IPS-18c (cell line): ENCODE data around the gene PBXIP1.
"Not testable (repeated sequence)": the region's sequence is repeated elsewhere in the genome, so short reads cannot be mapped to it uniquely, and the experiment has no call there.

ENCODE experiments used
- H3K4me3 ChIP-seq: 2 replicates; pipeline ENCODE4 v1.7.0; 2013; ENCODE audit warnings: low read depth, mild to moderate bottlenecking, low read length, moderate library complexity; ENCODE audit not compliant: insufficient read depth
- H3K9me3 ChIP-seq: one replicate; pipeline ENCODE4 v1.6.1; 2013; ENCODE audit warnings: mild to moderate bottlenecking, low read length, moderate library complexity; ENCODE audit not compliant: control insufficient read depth, insufficient read depth

PBXIP1 gene

DNA sequence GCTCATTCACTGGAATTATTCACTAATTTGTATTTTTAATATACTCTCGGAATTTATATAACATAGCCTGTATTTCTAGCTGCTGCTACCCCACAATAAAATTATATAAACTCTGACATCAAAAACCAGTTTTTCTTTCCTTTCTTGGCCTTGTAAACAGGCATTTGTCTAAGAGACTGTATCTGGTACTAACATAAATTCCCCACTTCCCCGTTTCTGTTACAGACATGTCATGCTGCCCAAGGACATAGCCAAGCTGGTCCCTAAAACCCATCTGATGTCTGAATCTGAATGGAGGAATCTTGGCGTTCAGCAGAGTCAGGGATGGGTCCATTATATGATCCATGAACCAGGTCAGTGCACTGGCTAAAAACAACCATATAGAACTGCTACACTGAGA is 21.9 kb upstream of the PBXIP1 start:
- not testable (repeated sequence) for H3K9me3 ChIP-seq

DNA sequence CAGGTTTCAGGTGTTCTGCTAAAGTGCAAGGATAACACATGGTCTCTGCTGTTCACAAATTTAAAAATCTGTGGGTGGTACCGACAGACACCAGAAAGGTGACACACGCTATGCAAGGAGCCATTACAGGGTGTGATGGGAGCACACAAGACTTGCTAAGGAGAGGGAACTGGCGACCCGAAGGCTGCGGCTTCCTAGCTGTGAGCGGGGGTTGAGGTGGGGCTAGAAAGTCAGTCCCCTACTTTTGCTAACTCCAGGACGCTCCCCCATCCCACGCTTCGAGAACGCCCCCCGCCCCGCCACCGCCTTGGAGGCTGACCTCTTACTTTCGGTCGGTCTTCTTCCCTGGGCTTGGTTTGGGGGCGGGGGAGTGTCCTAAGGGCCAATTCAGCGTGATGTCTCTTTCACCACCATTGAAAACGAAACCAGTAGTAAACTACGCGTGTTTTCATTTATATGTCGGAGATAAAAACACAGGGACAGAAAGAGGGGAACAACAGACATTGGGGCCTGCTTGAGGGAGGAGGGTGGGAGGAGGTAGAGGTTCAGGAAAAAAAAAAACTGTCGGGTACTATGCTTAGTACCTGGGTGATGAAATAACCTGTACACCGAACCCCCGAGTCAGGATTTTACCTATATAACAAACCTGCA is 19.6 kb upstream of the PBXIP1 start:
- no peaks in the 10 kb centered on the region for H3K9me3 ChIP-seq
- H3K4me3 ChIP-seq, result peak overlapping the region; percentile 66

More for the DNA sequence above, 21.9 kb upstream of the PBXIP1 start:
- not testable (repeated sequence) for H3K4me3 ChIP-seq

GRCh38 chr1:154974808-154975408 is 19.0 kb upstream of the PBXIP1 start:
- peak overlapping the region; percentile 66 for H3K4me3 ChIP-seq

GRCh38 chr1:154974102-154974807 is 18.4 kb upstream of the PBXIP1 start, which contains the start of gene CKS1B:
Gene CKS1B, plus strand, starts transcription at chr1:154974681. Its CDS starts 65 bp downstream, at chr1:154974746.
- Histone ChIP-seq H3K9me3 (no peaks in the 10 kb centered on the region), H3K4me3 (peak within 1 kb of the TSS; percentile 66)

More at GRCh38 chr1:154974808-154975408, 19.0 kb upstream of the PBXIP1 start:
- H3K9me3 ChIP-seq, result no peaks in the 10 kb centered on the region

- H3K9me3 ChIP-seq, result no peaks in the 10 kb centered on the region
- peak overlapping the region; percentile 66 for H3K4me3 ChIP-seq
These were observed 17.6 kb upstream of the PBXIP1 start for GRCh38 chr1:154973344-154974101.

GRCh38 chr1:154972517-154973343 is 16.8 kb upstream of the PBXIP1 start:
- H3K4me3 ChIP-seq, result peak overlapping the region; percentile 41

DNA sequence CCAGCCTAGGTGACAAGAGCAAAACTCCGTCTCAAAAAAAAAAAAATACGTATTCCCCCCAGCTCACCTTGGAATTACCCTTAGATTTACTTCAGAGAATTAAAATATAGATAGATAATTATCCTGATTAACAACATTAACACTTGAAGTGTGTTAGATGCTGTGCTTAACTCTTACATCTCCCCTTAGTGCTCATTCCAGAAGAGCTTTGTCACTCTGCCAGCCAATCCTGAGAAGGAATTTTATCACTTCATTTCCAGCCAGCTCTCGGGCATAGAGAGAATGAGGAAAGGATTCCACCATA is 16.3 kb upstream of the PBXIP1 start:
- H3K4me3 ChIP-seq, result peak overlapping the region; percentile 15; the same call in 1 of the 2 replicates
- H3K9me3 ChIP-seq, result no peaks in the 10 kb centered on the region

More at GRCh38 chr1:154972517-154973343, 16.8 kb upstream of the PBXIP1 start:
- no peaks in the 10 kb centered on the region for H3K9me3 ChIP-seq

GRCh38 chr1:154971341-154971998 is 15.6 kb upstream of the PBXIP1 start:
- Histone ChIP-seq H3K4me3 (peak overlapping the region; percentile 71), H3K9me3 (no peaks in the 10 kb centered on the region)

GRCh38 chr1:154970631-154971340 is 14.9 kb upstream of the PBXIP1 start, which contains the start of gene SHC1:
Gene SHC1, minus strand, starts transcription at chr1:154970747. Its CDS starts 221 bp downstream, at chr1:154970526.
- Histone ChIP-seq H3K9me3 (no peaks in the 10 kb centered on the region), H3K4me3 (peak within 1 kb of the TSS; percentile 71)

GRCh38 chr1:154969860-154970452 is 14.1 kb upstream of the PBXIP1 start:
- no peaks in the 10 kb centered on the region for H3K9me3 ChIP-seq
- peak overlapping the region; percentile 71 for H3K4me3 ChIP-seq

DNA sequence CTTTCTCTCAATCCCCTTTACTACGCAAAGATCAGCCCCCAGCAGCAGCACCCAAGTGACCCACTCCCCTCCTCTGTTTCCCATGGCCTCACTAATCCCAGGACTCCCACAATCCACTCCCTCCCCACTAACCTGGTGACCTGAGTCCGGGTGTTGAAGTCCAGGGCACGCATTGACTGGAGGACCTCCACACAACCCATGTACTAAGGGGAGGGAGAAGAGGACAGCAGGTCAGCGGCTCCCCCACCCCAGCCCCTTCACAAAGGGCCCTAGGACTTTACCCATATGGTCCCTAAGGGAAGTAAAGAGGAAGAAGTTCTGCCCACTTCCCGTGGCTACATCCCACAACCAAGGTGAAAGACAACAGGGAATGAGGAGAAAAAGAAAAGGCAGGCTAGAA is 13.3 kb upstream of the PBXIP1 start:
- Histone ChIP-seq H3K9me3 (no peaks in the 10 kb centered on the region), H3K4me3 (peak overlapping the region; percentile 71)

DNA sequence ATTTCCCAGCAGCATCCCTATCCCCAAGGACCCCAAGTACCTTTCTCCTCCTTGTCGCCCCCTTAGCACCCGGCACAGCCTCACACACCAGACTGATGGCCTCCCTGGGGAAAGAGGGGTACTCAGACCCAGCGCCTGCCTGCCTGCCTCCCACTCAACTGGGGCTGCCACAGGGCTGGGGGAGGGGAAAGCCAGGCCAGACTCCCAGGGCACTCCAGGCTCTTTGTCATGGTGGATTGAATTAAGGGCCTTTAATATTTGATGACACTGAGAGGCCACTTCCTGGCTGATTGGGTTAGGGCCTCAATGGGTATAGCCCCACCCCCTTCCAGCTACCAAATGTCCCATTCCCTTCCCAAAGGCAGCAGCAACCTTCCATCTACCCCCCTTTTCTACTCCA is 12.8 kb upstream of the PBXIP1 start:
- Histone ChIP-seq H3K9me3 (no peaks in the 10 kb centered on the region), H3K4me3 (peak overlapping the region; percentile 71)

DNA sequence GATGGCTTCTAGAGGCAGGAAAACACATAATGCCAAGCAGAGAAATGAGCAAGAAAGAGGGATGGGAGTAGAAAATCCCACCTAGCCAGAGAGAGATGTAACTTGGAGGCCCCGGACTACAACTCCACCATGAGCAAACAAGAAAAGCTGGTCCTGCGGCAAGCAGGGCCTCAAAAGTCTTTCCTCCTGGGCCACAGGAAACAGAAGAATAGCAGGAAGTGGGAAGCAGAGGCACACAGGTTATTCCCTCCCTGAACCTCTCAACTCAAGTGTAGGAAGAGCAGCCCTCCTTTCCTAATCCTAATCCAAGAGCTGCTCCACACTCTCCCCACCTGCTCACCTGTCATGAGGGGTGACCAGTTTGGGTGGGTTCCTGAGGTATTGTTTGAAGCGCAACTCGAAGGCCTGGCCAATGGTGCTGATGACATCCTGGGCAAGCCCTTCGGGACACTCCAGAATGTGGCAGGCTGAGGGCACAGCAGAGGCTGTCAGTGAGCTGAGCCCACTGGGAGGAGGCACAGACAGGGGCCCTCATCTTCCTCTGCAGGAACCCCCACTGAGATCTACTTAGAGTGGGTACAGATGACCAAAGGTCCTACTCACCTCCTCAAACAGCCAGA is 11.5 kb upstream of the PBXIP1 start:
- Histone ChIP-seq H3K9me3 (no peaks in the 10 kb centered on the region), H3K4me3 (no peak overlapping the region)

GRCh38 chr1:154966111-154966510 is 10.2 kb upstream of the PBXIP1 start:
- H3K9me3 ChIP-seq, result no peaks in the 10 kb centered on the region

DNA sequence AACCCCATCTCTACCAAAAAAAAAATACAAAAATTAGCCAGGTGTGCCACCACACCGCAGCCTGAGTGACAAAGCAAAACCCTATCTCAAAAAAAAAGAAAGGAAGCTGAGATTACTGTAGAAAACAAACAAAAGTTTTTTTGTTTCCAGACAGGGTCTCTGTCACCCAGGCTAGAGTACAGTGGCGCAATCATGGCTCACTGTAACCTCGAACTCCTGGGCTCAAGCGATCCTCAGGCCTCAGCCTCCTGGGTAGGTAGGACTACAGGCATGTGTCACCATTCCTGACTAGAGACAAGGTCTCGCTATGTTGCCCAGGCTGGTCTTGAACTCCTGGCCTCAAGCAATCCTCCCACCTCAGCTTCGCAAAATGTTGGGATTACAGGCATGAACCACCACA is 8.5 kb upstream of the PBXIP1 start:
- Histone ChIP-seq H3K9me3 (no peaks in the 10 kb centered on the region), H3K4me3 (no peak overlapping the region)

More at GRCh38 chr1:154966111-154966510, 10.2 kb upstream of the PBXIP1 start:
- H3K4me3 ChIP-seq, result no peak overlapping the region
